IPS-15b (cell line): Measurements from ENCODE around the gene MMEL1.

Experiments used
- H3K27me3 ChIP-seq: one replicate; pipeline ENCODE4 v1.6.1; 2013; ENCODE audit warnings: low read length; ENCODE audit not compliant: control insufficient read depth, insufficient read depth
- H3K36me3 ChIP-seq: one replicate; pipeline ENCODE4 v1.6.1; 2013; ENCODE audit warnings: low read length; ENCODE audit not compliant: control insufficient read depth, insufficient read depth
- H3K4me1 ChIP-seq: one replicate; pipeline ENCODE4 v1.6.1; 2013; ENCODE audit warnings: mild to moderate bottlenecking, low read length; ENCODE audit not compliant: control insufficient read depth, insufficient read depth
- H3K4me3 ChIP-seq: one replicate; pipeline ENCODE4 v1.5.1; 2013; ENCODE audit warnings: low read depth, low read length
- H3K9ac ChIP-seq: one replicate; pipeline ENCODE4 v1.6.1; 2013; ENCODE audit warnings: low read depth, mild to moderate bottlenecking, low read length
- H3K9me3 ChIP-seq: one replicate; pipeline ENCODE4 v1.6.1; 2013; ENCODE audit warnings: mild to moderate bottlenecking, low read length; ENCODE audit not compliant: control insufficient read depth, insufficient read depth

MMEL1 gene

DNA sequence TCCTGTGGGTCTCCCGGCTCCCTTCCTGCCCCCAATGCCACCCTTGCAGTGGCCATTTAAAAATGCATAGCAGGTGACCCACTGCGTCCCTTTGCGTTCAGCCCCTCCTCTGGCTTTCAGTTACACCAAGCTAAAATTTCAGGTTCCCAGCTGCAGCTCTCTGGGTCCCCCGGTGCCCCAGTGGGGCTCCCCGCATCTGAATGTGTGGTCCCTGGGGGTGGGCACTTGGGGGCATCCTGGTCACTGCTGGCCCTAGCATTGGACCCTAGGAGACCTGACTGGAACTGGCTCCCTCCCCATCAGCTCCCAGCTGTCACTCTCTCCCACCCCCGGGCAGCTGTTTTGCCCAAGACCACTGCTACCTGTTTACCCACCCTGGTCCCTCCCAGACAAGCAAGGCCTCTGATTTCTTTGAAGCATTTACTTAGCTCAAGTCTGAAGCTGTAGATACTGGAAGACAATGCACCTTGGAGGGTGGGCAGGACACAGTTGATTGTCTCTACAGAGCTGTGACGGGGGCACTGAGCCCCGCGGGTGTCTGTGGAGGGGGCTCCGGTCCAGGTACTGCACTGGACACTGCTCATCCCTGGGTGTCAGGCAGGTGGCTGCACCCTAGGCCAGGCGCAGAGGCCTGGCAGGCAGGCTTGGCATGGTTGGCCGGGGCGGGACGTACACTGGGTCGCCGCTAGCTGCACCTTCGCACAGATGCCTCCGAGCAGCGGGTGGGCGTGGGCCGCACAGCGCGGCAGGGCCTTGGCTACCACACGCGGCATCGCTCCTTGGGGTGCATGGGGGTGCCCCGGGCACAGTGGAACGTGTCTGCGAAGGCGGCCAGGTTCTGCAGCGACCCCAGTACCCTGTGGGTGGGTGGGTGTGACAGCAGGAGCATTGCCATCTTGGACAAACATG lies 42.3 kb downstream of the MMEL1 start:
- no peak overlapping the region for H3K4me3 ChIP-seq
- no peaks in the 10 kb centered on the region for H3K27me3 ChIP-seq
- no peak overlapping the region for H3K9ac ChIP-seq
- H3K9me3 ChIP-seq = no peaks in the 10 kb centered on the region
- peaks cover 6% of the 10 kb centered on the region for H3K36me3 ChIP-seq
- no peaks in the 10 kb centered on the region for H3K4me1 ChIP-seq

DNA sequence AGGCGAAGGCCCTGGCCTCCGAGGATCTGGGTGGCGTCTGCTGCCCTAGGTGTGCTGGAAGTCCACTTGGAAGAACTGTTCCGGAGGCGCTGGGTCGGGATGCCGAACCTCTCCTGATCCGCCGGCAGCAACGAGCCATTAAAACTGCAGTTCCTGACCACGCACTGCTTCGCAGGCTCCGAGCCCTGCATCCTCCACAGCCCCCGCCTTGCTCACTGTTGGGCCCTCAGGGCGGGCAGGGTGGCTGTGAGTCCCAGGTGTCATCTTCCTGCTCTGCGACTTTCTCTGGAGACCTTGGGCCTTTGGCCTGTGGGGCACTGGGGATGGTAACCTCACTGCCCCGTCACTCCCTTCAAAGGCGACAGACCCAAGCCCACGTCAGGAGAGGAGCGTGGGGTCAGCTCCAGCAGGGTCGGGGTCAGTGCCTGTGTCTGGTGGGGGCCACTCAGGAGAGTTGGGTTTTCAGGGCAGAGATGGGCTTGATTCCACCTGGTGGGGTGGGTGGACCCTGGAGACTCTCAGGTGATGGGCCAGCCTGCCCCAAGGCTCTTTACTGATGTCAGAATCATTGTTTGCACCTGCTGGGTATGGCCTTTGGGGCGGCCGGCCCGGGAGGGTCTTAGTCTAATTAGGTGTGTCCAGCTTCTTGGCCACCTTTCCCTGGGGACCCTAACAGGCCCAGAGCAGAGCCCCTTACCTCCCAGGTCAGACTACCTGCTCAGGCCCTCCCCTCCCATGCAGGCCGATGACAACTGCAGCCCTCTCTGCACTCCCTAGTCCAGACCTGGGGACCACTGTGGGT lies 43.2 kb downstream of the MMEL1 start:
- Histone ChIP-seq H3K4me3 (no peak overlapping the region), H3K9me3 (no peaks in the 10 kb centered on the region), H3K27me3 (no peaks in the 10 kb centered on the region), H3K36me3 (peaks cover 6% of the 10 kb centered on the region), H3K4me1 (no peaks in the 10 kb centered on the region), H3K9ac (no peak overlapping the region)

GRCh38 chr1:2588661-2589430 lies 44.0 kb downstream of the MMEL1 start:
- peaks cover 6% of the 10 kb centered on the region for H3K36me3 ChIP-seq
- no peak overlapping the region for H3K9ac ChIP-seq
- no peaks in the 10 kb centered on the region for H3K27me3 ChIP-seq
- no peaks in the 10 kb centered on the region for H3K9me3 ChIP-seq
- no peaks in the 10 kb centered on the region for H3K4me1 ChIP-seq
- H3K4me3 ChIP-seq = no peak overlapping the region

- H3K27me3 ChIP-seq = no peaks in the 10 kb centered on the region
- peak overlapping the region; percentile 79 for H3K4me3 ChIP-seq
- peaks cover 6% of the 10 kb centered on the region for H3K36me3 ChIP-seq
- H3K9ac ChIP-seq = no peak overlapping the region
- H3K4me1 ChIP-seq = peaks cover 3% of the 10 kb centered on the region
- H3K9me3 ChIP-seq = no peaks in the 10 kb centered on the region
Observed at GRCh38 chr1:2587860-2588571, 44.8 kb downstream of the MMEL1 start.

DNA sequence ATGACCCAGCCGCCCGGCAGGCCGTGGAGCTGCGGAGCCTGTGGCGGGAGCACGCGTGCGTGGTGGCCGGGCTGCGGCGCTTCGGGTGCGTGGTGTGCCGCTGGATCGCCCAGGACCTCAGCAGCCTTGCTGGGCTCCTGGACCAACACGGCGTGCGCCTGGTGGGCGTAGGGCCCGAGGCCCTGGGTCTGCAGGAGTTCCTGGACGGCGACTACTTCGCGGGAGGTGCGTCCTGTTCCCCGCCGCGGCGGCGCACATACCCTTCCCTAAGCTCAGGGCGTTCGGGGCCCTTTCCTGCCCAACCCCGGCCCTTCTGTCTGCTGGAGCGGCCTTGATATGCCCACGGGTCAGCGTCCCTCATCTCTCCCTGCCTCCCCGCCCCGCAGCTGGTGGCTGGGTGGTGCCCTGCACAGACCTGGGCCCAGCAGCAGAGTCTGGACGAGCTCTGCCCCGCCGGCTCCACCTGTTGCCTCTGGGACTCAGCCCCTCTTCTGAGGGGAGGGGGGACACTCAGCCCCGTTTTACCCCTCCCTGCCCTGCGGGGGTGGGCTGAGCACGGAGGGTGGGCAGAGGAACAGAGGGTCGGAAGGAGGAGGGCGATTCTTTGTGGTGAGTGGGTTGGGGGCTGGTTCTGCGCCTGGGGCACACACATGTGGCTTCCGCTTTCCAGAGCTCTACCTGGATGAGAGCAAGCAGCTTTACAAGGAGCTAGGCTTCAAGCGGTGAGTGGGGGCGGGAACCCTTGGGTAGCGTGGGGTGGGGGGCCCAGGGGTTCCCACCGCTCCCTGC lies 45.6 kb downstream of the MMEL1 start:
- peaks cover 3% of the 10 kb centered on the region for H3K4me1 ChIP-seq
- H3K36me3 ChIP-seq = peaks cover 6% of the 10 kb centered on the region
- no peaks in the 10 kb centered on the region for H3K27me3 ChIP-seq
- H3K9me3 ChIP-seq = no peaks in the 10 kb centered on the region
- peak overlapping the region; percentile 79 for H3K4me3 ChIP-seq
- H3K9ac ChIP-seq = peak overlapping the region; percentile 76

GRCh38 chr1:2586154-2587070 lies 46.4 kb downstream of the MMEL1 start, which contains the start of gene PRXL2B:
TSS of gene PRXL2B (plus strand) at chr1:2586777. CDS start at chr1:2586886, 109 bp downstream.
- Histone ChIP-seq H3K4me1 (peaks cover 3% of the 10 kb centered on the region), H3K4me3 (peak within 1 kb of the TSS; percentile 85)

DNA sequence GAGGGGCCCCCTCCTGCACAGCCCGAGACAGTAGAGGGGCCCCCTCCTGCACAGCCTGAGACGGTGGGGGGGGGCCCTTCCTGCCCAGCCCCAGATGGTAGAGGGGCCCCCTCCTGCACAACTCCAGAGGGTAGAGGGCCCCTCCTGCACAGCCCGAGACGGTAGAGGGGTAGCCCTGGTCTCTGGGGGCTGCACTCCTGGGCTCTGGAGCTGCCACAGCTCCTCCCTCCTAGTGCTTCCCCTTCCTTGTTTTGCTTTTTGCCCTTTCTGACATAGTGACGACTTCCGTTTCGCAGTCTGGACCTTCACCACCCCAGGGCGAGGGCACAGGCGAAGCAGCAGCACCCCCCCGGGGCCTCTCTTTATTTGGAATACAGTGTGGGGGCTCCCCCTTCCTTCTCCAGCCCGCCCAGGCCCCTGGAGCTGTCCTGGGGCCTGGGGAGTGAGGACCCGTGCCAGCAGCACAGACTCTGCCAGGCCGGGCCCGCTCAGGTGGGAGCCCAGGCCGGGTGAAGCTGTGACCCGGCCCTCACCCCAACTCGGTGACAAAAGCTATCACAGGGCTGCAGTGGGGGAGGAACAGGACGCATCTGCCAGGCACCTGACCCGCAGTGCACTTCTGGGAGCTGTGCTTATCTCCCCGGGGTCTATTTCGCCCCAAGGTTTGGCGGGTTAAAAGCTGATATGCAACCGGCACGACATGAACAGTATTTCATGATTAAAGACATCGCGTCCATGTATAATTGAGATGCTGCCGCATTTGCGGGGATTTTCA lies 47.3 kb downstream of the MMEL1 start:
- Histone ChIP-seq H3K4me1 (peaks cover 3% of the 10 kb centered on the region), H3K4me3 (peak overlapping the region; percentile 85), H3K27me3 (no peaks in the 10 kb centered on the region), H3K36me3 (peaks cover 6% of the 10 kb centered on the region), H3K9ac (peak overlapping the region; percentile 85), H3K9me3 (no peaks in the 10 kb centered on the region)

More at GRCh38 chr1:2586154-2587070, 46.4 kb downstream of the MMEL1 start, which contains the start of gene PRXL2B:
- Histone ChIP-seq H3K9me3 (no peaks in the 10 kb centered on the region), H3K27me3 (no peaks in the 10 kb centered on the region), H3K36me3 (peaks cover 6% of the 10 kb centered on the region), H3K9ac (peak within 1 kb of the TSS; percentile 85)

- no peak overlapping the region for H3K9ac ChIP-seq
- peaks cover 6% of the 10 kb centered on the region for H3K36me3 ChIP-seq
- H3K4me3 ChIP-seq = no peak overlapping the region
- no peaks in the 10 kb centered on the region for H3K27me3 ChIP-seq
- H3K4me1 ChIP-seq = peaks cover 3% of the 10 kb centered on the region
- no peaks in the 10 kb centered on the region for H3K9me3 ChIP-seq
Observed at GRCh38 chr1:2584686-2585317, 48.0 kb downstream of the MMEL1 start.

GRCh38 chr1:2583871-2584351 lies 48.9 kb downstream of the MMEL1 start:
- Histone ChIP-seq H3K27me3 (no peaks in the 10 kb centered on the region), H3K9ac (no peak overlapping the region), H3K4me1 (peaks cover 3% of the 10 kb centered on the region), H3K4me3 (no peak overlapping the region), H3K9me3 (no peaks in the 10 kb centered on the region), H3K36me3 (no peaks in the 10 kb centered on the region)
